ENCODE data around the gene MCEMP1.

MCEMP1 gene

DNA sequence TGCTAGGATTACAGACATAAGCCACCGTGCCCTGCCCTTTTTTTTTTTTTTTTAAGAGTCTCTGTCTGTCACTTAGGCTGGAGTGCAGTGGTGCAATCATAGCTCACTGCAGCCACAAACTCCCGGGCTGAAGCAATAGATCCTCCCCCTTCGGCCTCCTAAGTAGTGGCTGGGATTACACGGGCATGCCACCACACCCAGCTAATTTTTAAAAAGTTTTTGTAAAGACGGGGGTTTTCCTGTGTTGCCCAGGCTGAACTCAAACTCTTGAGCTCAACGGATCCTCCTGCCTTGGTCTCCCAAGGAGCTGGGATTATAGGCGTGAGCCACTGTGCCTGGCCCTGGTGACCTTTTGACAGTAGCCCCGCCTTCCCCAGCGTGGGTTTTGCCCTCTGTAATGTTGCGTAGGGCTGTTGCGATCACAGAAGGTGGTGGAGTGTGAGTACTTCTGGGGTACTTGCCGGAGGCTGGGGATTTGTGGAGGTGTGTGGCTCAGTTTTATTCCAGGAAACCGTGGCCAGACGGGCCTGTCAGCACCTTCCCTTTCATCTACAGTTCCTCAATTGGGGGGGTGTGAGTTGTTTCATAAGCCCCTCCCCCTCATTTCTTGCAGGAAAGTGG is 19.6 kb upstream of the MCEMP1 start:
- H3K4me3 ChIP-seq (ENCODE audit: low read depth, low read length): no peak overlapping the region
- no peak overlapping the region for H3K4me2 ChIP-seq (ENCODE audit: low read length)
- H3K9me3 ChIP-seq (ENCODE audit: control insufficient read depth, low read length): no peaks in the 10 kb centered on the region
- H3K27ac ChIP-seq: no peak overlapping the region
- no peak overlapping the region for H2AFZ ChIP-seq
- H3K4me1 ChIP-seq: no peaks in the 10 kb centered on the region
- H3K36me3 ChIP-seq (ENCODE audit: control insufficient read depth, insufficient read depth, low read length): no peaks in the 10 kb centered on the region
- peaks cover 3% of the 10 kb centered on the region for H3K27me3 ChIP-seq (ENCODE audit: control insufficient read depth, insufficient read depth, low read length)
- no peaks in the 10 kb centered on the region for H3K79me2 ChIP-seq
- no peak for TF ChIP-seq CTCF (IDR thresholded peaks at IDR 0.05)
- H3K9ac ChIP-seq: no peak overlapping the region

DNA sequence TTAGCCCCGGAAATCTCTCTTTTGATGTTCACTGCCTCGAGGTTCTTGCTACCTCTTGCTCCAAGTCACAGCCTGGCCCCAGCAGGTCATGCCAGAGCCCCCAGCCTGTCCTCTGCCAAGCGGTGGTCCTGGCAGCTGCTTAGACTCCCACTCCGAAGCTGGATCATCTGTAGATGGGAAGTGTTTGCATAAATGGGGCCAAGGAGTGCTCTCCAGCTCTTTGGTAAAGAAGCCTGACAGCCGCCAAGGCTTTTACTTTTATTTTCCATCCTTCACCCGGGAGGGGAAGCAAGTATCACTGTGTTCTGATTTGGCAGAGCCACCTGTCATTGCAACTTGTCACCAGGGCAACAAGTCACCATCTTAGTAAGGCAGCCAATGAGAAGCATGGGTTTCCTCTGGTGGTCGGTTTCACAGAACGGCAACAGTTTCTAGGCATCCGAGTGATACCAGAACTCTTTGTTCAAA is 18.6 kb upstream of the MCEMP1 start:
- TF ChIP-seq CTCF (IDR thresholded peaks at IDR 0.05): no peak

DNA sequence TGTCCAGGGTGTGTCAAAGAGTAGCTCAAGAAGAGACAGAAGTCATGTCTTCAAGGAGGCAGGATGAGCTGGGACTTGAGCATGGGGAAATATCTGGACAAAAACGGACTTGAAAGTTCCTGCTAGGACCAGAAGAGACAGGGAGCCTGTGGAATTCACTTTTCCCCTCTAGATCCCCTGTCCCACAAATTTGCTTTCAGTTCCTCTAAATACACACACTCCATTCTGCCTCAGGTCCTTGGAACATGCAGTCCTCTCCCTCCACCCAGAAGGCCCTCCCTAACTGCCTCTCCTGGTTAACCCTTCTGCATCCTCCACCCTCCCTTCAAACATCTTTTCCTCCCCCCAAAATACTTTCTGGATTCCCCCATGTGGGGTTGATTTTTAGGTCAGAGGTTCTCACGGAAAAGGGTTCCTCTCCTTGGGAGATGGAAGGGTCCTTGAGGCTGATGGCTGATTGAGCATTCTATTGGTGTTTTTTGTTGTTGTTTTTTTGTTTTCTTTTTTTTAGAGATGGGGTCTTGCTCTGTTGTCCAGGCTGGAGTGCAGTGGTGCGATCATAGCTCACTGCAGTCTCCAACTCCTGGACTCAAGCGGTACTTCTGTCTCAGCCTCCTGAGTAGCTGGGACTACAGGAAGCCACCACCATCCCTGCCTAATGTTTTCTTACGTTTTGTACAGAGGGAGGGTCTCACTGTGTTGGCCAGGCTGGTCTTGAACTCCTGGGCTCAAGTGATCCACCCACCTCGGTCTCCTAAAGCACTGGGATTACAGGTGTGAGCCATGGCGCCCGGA is 14.9 kb upstream of the MCEMP1 start:
- Histone ChIP-seq H3K4me1 (no peaks in the 10 kb centered on the region), H3K79me2 (no peaks in the 10 kb centered on the region), H3K9me3 (ENCODE audit: control insufficient read depth, low read length) (no peaks in the 10 kb centered on the region), H3K36me3 (ENCODE audit: control insufficient read depth, insufficient read depth, low read length) (no peaks in the 10 kb centered on the region), H3K4me3 (ENCODE audit: low read depth, low read length) (no peak overlapping the region), H3K4me2 (ENCODE audit: low read length) (no peak overlapping the region), H3K27me3 (ENCODE audit: control insufficient read depth, insufficient read depth, low read length) (peaks cover 3% of the 10 kb centered on the region), H2AFZ (no peak overlapping the region), H3K27ac (no peak overlapping the region), H3K9ac (no peak overlapping the region)
- no peak for TF ChIP-seq CTCF (IDR thresholded peaks at IDR 0.05)

More for the DNA sequence above, 18.6 kb upstream of the MCEMP1 start:
- Histone ChIP-seq H3K9me3 (ENCODE audit: control insufficient read depth, low read length) (no peaks in the 10 kb centered on the region), H3K4me3 (ENCODE audit: low read depth, low read length) (no peak overlapping the region), H3K4me1 (no peaks in the 10 kb centered on the region), H3K27me3 (ENCODE audit: control insufficient read depth, insufficient read depth, low read length) (peaks cover 3% of the 10 kb centered on the region), H3K79me2 (no peaks in the 10 kb centered on the region), H3K9ac (no peak overlapping the region), H3K36me3 (ENCODE audit: control insufficient read depth, insufficient read depth, low read length) (no peaks in the 10 kb centered on the region), H2AFZ (no peak overlapping the region), H3K27ac (no peak overlapping the region), H3K4me2 (ENCODE audit: low read length) (no peak overlapping the region)

GRCh38 chr19:7662657-7663056 is 14.2 kb upstream of the MCEMP1 start:
- Histone ChIP-seq H3K79me2 (no peaks in the 10 kb centered on the region), H3K36me3 (ENCODE audit: control insufficient read depth, insufficient read depth, low read length) (no peaks in the 10 kb centered on the region), H3K27ac (no peak overlapping the region), H3K4me1 (no peaks in the 10 kb centered on the region), H3K4me2 (ENCODE audit: low read length) (no peak overlapping the region), H3K9me3 (ENCODE audit: control insufficient read depth, low read length) (no peaks in the 10 kb centered on the region), H3K27me3 (ENCODE audit: control insufficient read depth, insufficient read depth, low read length) (peaks cover 3% of the 10 kb centered on the region), H3K4me3 (ENCODE audit: low read depth, low read length) (no peak overlapping the region), H2AFZ (no peak overlapping the region), H3K9ac (no peak overlapping the region)
- no peak for TF ChIP-seq CTCF (IDR thresholded peaks at IDR 0.05)

All from parathyroid adenoma (tissue), 2 donors.